ENCODE data around the gene PDXDC1.
"Not testable (repeated sequence)": the region's sequence is repeated elsewhere in the genome, so short reads cannot be mapped to it uniquely, and the experiment has no call there.

DNA sequence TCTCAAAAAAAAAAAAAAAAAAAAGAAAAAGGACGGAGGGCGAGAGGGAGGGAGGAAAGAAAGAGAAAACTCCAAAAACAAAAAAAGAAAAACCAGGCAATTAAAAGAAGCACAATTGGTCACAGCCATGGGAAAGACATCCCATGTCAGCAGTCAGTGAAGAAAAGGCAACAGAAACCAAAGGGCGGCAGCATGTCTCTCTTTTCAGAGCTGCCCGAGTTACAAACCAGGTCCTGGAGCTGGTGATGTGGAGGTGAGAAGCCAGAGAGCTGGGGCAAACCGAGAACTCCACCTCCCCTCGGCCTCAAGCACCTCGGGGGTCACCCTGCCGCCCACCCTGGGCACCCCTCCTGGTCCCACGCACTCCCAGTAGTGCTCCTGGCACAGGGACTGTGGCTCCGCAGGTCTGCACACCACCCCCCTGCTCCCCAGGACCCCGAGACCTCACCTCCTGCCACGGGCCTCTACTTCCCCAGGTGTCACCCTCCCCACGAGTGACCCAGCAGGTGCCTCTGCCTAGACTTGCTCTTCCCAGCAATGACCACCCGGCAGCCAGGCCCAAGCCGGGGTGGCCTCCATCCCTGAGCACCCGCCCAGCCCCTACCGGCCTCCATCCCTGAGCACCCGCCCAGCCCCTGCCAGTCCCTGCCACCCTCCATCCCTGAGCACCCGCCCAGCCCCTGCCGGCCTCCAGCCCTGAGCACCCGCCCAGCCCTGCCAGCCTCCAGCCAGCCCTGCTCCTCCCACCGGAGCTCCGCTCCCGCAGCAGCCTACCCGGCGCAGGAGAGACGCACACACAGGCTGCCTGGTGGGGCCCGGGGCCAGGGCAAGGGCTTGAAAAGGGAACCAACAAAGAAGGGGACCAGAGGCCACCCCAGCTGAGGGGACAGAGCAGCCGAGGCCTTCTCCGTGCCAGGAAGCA is 165.9 kb downstream of the PDXDC1 start:
- TF ChIP-seq, protein P1, sequence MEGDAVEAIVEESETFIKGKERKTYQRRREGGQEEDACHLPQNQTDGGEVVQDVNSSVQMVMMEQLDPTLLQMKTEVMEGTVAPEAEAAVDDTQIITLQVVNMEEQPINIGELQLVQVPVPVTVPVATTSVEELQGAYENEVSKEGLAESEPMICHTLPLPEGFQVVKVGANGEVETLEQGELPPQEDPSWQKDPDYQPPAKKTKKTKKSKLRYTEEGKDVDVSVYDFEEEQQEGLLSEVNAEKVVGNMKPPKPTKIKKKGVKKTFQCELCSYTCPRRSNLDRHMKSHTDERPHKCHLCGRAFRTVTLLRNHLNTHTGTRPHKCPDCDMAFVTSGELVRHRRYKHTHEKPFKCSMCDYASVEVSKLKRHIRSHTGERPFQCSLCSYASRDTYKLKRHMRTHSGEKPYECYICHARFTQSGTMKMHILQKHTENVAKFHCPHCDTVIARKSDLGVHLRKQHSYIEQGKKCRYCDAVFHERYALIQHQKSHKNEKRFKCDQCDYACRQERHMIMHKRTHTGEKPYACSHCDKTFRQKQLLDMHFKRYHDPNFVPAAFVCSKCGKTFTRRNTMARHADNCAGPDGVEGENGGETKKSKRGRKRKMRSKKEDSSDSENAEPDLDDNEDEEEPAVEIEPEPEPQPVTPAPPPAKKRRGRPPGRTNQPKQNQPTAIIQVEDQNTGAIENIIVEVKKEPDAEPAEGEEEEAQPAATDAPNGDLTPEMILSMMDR (conservative IDR thresholded peaks at IDR 0.05; ENCODE audit: low read depth, low read length), result not testable (repeated sequence)
- TF ChIP-seq EZH2 (IDR thresholded peaks at IDR 0.05; ENCODE audit: low read length, unreplicated experiment), result not testable (repeated sequence)
